Right ventricle myocardium inferior (tissue), 1 donor: Measurements from ENCODE around the gene TMPRSS6. TPM values are rescaled to one million over a fixed set of nuclear protein-coding genes. Genes with fewer than 3 reads are reported as not detected.
"Not testable (repeated sequence)": the region's sequence is repeated elsewhere in the genome, so short reads cannot be mapped to it uniquely, and the experiment has no call there.

ENCODE experiments used
- ATAC-seq: fragments of 200-7000 bp; cut with Tn5 transposase; one replicate; pipeline ENCODE4 v1.9.1; 2020; ENCODE audit warnings: mild to moderate bottlenecking, moderate library complexity
- DNase-seq: peaks from one replicate; pipeline ENCODE4 v3.0.0; 2021; ENCODE audit errors: missing footprints
- intact Hi-C: fragments of 100-400 bp; cut with DNase I; formaldehyde crosslinking; loops from one replicate; pipeline ENCODE4 v1.11.0; 2022
- total RNA-seq: library from RNA; stranded (reverse); fragmentation: NEBNext Ultra II Directional; extraction: Animal tissue kit (Norgen Biotek cat#: 25700); gene quantifications from one replicate; pipeline ENCODE4 v1.2.1, GENCODE V29; 2021
- donor health status: DM: no; HTN: yes; CAD: no; lungs with severe emphysema.

The TMPRSS6 gene
- total RNA-seq, 1 donor from 2014 or later, result not detected

DNA sequence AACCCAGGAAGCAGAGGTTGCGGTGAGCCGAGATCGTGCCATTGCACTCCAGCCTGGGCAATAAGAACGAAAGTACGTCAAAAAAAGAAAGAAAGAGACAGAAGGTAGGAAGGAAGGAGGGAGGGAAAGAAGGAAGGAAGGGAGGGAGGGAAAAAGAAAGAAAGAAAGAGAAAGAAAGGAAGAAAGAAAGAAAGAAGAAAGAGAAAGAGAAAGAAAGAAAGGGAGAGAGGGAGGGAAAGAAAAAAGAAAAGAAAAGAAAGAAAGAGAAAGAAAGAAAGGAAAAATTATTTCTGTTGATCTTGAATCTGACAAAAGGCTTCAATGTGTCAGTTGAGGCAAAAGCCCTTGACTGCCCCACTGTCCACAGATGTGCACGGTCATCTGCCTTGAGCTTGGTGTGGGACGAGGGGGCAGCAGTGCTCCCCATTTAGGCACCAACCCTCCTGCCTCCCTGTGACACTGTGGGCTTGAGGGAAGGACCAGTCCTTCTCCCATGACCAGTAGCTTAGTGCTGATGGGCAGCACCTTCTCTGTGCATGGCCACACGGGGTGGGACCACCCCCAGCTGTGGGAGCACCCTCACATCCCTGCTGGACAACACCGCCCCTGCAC lies 33.6 kb downstream of the TMPRSS6 start:
- intact Hi-C loops, result loop anchor here (2.0 to 10.0 kb wide), 2 partner anchors 89 to 123 kb away; no protein-coding TSS in a partner anchor
- ATAC-seq, result no peak
- no peak for DNase-seq

DNA sequence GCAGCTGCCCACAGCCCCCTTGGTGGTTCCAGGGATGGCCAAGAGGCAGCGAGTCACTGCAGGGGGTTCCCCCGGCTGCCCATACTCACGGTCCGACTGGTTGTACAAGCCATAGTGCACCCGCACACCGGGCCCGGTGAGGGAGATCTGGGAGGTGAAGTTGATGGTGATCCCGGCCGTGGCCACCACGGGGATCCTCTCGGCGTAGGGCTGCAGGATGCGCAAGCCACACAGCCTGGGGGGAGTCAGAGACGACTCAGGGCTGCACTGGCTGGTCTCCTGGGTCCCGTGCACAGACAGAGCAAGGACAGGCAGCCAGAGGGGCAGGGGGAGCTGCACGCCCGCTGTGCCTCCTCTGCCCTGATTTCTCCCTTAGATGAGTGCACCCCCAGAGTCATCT lies 34.5 kb downstream of the TMPRSS6 start:
- no peak for DNase-seq
- ATAC-seq, result no peak
- intact Hi-C loops, result loop anchor here (10.0 kb wide), 1 partner anchor 90 kb away; no protein-coding TSS in a partner anchor

DNA sequence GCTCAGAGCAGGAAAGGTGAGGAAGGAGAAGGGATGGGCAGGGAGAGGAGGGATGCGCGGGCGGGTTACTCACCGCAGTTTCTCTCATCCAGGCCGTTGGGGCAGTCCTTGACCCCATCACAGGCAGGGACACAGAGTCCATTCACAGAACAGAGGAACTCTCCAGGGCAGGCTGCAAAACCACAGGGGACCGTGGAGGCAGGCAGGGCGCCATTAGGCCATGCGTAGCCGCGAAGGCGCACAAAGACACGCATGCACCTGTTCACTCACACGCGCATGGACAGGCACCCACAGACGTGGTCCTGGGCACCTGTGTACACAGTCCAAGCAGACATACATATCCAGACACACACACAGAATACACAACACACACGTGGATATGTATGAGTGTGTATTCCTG lies 35.0 kb downstream of the TMPRSS6 start:
- ATAC-seq (peak; percentile 5), DNase-seq (no peak)
- intact Hi-C loops, result loop anchor here (10.0 kb wide), 1 partner anchor 90 kb away; no protein-coding TSS in a partner anchor

DNA sequence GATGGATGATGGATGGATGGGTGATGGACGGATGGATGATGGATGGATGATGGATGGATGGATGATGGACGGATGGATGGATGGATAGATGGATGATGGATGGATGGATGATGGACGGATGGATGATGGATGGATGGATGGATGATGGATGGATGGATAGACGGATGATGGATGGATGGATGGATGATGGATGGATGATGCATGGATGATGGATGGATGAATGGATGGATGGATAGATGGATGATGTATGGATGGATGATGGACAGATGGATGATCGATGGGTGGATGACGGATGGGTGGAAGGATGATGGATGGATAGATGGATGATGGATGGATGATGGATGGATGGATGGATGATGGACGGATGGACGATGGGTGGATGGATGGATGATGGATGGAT lies 36.8 kb downstream of the TMPRSS6 start:
- DNase-seq (no peak), ATAC-seq (no peak)
- intact Hi-C loops, result loop anchor here (10.0 kb wide), 1 partner anchor 92 kb away; no protein-coding TSS in a partner anchor

DNA sequence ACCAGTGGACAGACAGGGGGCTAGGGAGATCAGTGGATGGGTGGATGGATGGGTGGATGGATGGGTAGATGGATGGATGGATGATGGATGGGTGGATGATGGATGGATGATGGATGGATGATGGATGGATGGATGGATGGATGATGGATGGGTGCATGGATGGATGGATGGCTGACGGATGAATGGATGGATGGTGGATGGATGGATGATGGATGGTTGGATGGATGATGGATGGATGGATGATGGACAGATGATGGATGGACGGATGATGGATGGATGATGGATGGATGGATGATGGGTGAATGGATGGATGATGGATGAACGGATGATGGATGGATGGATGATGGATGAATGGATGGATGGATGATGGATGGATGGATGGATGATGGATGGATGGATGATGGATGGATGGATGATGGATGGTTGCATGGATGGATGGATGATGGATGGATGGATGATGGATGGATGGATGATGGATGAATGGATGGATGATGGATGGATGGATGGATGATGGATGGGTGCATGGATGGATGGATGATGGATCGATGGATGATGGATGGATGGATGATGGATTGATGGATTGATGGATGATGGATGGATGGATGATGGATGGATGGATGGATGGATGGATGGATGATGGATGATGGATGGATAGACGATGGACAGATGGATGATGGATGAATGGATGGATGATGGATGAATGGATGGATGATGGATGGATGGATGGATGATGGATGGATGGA lies 37.5 kb downstream of the TMPRSS6 start:
- not testable (repeated sequence) for DNase-seq, ATAC-seq
- intact Hi-C loops, result loop anchor here (10.0 kb wide), 1 partner anchor 93 kb away; no protein-coding TSS in a partner anchor

DNA sequence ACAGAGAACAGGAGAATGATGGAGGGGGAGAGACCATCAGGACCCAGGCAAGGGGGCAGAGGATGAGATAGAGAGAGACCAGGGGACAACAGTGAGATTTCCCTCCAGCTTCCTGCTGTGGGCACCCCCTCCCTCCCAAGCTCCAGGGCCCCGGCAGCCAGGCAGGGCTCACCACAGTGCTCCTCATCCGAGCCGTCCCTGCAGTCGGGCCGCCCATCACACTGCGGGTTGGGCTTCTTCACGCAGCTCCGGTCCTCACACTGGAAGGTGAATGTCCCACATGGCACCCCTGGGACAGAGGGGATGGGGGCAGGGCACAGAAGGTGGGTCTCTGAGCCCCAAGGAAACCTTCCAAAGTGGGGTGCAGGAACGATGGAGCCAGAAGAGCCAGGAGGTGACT lies 38.8 kb downstream of the TMPRSS6 start:
- intact Hi-C loops, result loop anchor here (10.0 kb wide), 1 partner anchor 94 kb away; no protein-coding TSS in a partner anchor
- DNase-seq, result peak; percentile 18
- ATAC-seq, result no peak

DNA sequence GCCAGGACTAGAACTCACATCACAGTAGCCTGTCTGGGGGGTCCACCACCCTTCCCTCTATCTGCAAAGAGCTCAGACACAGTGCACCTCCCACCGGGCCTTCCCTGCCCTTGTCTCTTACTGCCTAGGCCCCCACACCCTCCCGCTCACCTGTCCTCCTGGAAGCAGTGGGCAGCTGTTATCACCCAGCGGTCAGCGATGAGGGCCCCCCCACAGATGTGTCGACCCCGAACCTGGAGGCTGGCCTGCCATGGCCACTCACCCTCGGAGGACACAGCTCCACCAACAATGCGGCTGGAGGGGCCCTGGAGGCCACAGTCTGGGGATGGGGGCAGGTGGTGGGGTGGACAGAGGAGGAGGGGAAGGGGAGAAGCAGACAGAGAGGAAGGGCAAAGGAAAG lies 39.2 kb downstream of the TMPRSS6 start:
- no peak for DNase-seq
- intact Hi-C loops, result loop anchor here (10.0 kb wide), 1 partner anchor 94 kb away; no protein-coding TSS in a partner anchor
- ATAC-seq, result no peak

DNA sequence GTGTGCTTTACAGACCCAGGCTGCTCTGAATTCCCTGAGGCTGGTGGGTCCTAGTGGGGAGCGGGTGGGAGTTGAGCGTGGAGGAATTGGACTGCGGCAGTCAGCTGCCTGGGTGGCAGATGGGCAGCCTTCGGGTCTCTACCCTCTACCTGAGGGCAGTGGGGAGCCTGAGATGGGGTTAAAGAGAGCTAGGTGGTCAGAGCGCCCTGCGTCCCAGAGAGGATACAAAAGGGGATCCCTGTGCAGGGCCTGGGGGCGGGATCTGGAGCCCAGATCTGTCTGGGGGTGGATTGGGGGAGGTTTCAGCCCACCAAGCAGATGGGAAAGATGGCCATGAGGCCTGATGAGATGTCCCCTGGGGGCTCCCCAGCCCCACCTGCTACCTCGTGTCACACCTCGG lies 39.8 kb downstream of the TMPRSS6 start:
- peak; percentile 50 for DNase-seq
- intact Hi-C loops, result loop anchor here (10.0 kb wide), 1 partner anchor 95 kb away; no protein-coding TSS in a partner anchor
- ATAC-seq, result no peak

DNA sequence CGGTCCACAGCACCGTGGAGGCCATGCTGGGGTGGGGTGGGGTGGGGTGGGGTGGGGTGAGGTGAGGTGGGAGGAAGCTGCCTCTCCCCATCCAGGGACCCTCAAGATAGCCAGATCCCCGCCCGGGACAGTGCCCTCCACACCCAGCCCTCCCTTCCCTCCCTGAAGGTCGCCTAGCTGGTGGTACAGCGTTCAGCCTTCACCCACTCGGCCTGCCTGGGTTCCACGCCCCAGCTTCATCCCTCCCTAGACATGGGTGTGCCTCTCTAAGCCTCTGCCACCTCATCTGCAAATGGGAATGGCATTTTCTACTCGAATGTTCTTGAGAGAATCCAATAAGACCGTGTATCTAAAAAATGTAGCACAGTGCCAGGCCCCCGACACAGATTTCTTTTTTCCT lies 40.2 kb downstream of the TMPRSS6 start:
- DNase-seq, result peak; percentile 44
- ATAC-seq, result no peak
- intact Hi-C loops, result no loop called here

DNA sequence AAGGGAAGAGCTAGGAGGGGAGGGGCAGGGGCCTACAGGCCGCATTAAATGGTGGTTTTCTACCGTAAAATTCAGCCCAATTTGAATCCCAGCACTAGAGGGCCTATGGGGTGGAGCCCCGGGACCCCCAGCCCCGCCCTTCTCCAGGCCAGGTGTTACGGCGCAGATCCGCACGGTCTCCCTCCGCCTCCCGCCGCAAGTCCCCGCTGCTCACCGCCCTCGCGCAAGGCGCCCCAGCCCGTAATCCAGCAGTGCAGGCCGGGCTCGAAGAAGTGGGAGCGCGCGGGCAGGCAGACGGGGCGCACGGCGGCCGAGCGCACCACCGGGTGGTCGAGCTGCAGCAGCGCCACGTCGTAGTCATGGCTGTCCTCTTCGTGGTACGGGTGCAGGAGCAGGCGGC lies 40.7 kb downstream of the TMPRSS6 start:
- intact Hi-C loops, result no loop called here
- no peak for DNase-seq
- no peak for ATAC-seq

DNA sequence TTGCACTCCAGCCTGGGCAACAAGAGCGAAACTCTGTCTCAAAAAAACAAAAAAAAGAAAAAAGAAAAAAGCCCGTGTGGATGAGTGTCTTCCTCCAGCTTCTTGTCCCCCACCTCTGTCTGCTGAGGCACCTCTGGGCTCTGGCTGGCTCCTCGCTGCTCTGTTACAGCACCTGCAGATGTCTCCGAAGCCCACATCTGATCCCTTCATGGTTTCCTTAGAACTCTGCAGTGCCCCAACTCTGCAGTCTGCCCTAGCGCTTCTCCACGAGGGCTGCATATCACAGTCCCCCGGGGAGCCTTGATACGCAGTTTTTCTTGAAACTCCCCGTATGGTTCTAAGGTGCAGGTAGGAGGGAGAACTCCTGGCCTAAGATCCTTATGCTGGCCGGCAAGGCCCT lies 42.1 kb downstream of the TMPRSS6 start:
- no peak for ATAC-seq
- intact Hi-C loops, result no loop called here
- DNase-seq, result no peak

DNA sequence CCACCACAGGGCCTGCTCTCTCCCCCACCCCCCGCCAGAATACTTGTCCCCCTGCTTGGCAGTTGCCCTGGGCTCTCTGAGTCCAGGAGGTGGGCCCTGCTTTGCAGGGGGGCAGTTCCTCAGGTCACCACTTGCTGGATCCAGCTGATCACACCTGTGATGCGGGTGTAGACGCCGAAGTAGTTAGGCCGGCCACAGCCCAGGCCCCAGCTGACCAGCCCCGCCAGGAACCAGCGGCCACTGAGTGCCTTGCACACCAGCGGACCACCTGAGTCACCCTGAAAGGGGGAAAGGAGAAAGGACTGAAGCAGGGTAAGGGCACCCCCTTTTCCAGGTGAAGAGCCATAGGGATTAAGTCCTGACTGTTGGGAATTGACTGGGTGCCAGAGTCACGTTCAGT lies 43.6 kb downstream of the TMPRSS6 start:
- ATAC-seq (no peak), DNase-seq (peak; percentile 3)
- intact Hi-C loops, result no loop called here

DNA sequence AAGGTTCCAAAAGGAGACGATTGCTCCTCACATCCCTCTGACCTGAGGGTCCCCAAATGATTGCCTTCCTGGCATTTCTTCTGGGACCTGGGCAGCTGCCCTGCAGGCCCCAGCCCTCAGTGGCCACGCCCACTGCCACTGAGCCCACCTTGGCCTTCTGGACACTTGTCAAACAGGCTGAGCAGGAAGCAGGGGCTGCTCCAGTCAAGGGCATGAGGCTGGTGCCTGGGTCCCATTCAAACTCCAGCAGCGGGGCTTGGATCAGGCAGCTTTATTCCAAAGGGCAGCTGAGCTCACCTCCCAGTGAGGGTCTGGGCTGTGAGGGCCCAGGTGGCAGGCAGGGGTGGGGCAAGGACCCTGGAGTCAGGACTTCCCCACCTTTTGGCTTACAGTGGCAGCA lies 44.3 kb downstream of the TMPRSS6 start:
- ATAC-seq (no peak), DNase-seq (no peak)
- intact Hi-C loops, result no loop called here

DNA sequence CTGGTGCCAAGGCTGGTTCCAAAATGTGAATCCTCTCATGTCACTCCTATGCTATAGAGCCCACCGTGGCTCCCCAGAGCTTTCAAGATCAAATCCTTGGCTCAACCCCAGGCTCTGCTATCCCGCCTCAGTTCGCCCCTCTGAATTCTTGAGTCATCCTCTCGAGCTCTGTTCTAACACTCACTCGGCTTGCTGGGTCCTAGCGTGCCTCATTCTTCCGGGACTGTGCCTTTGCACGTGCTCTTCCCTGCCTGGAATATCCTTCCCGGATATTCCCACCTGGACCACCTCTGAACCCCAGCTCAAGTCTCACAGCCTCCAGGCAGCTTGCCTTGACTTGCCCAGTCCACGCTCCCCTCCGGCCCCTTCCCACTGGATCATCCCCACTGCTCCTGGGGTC lies 45.0 kb downstream of the TMPRSS6 start:
- intact Hi-C loops, result no loop called here
- ATAC-seq, result no peak
- no peak for DNase-seq

DNA sequence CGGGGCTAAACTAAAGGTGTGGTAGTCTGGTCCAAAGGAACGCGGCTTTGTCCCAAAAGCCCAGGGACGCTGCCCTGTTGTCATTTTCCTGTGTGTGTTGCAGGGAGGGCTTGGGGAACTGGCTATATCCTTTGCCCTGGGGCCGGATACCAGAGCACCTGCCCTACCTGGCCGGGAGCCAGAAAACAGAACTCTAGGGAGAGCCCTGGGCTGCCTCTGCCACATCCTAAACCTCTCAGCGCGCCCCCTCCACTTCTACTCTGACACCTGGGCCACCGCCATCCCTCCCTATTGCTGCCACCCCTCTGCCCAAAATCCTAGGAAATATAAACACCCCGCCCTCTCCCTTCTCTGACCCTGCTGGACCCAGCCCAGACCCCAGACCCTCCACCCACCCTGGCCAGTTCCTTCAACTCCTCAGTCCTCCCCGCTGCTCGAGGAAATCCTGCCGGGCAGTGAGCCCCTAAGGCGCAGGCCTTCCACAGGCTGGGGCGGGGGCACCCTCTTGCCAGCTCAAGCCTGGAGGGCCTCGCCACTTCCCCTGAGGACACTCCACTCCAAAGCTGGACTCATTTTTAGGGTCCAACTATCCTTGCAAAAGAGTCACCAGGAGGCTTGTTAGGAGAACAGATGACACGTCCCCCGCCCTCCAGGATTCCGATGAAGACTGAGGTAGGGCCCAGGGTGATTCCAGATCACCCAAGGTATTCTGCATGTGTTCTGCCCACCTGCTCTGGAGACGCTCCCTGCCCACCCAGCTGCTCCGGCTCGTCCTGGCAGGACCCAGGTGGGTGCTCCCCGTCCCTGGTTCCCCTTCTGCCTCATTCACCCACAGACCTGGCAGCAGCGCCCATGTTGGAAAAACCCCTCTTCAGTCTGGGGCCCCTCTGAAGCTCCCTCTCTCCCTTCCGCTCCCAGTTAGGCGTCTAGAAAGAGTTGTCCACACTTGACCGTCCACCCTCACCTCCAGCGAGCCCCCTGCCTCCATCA lies 45.8 kb downstream of the TMPRSS6 start:
- ATAC-seq, result no peak
- peak; percentile 61 for DNase-seq
- intact Hi-C loops, result no loop called here

DNA sequence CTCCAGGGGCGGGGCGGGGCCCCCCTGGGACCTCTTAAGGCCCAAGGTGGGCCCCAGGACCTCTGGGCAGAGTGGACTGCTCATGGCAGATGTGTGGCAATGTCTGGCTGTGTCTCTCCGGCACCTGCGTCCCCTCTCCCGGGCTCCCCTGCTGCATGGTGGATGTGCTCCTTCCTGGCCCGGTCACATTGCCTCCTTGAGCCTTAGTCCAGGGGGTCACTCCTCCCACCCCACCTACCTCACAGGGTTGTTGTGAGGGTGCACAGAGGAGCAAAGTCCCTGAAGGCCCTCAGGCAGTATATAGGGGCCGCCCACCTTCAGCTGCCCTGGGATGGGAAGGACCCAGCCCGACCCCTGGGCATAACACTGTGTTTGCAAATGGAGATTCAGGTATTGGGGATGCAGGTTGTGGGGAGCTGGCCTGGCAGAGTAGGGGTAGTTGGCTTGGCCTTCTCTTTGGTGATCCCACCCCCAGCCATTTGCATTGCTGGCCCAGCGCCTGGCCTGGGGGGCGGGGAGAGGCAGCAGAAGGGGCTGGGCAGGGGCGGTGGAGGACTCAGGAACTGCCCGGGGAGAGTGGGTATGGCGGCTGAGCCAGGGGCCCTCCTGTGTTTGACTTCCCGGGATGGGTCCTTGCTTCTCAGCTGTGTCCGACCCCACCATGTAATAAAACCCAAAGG lies 46.7 kb downstream of the TMPRSS6 start:
- intact Hi-C loops, result no loop called here
- DNase-seq, result peak; percentile 46
- no peak for ATAC-seq

DNA sequence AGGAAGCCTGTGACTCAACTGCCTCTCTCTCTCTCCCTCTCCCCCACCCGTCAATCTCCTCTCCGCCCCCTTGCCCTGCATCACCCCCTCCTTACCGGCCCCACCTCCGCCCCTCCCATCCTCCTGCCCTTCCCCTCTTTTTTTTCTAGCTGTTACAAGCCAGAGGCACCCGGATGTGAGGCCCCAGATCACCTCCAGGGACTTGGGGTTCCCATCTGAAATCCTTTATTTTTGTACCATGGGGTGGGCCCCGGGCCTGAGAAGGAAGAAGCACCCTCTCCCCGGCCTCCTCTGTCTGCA lies 47.2 kb downstream of the TMPRSS6 start:
- no peak for ATAC-seq
- peak; percentile 11 for DNase-seq
- intact Hi-C loops, result no loop called here

DNA sequence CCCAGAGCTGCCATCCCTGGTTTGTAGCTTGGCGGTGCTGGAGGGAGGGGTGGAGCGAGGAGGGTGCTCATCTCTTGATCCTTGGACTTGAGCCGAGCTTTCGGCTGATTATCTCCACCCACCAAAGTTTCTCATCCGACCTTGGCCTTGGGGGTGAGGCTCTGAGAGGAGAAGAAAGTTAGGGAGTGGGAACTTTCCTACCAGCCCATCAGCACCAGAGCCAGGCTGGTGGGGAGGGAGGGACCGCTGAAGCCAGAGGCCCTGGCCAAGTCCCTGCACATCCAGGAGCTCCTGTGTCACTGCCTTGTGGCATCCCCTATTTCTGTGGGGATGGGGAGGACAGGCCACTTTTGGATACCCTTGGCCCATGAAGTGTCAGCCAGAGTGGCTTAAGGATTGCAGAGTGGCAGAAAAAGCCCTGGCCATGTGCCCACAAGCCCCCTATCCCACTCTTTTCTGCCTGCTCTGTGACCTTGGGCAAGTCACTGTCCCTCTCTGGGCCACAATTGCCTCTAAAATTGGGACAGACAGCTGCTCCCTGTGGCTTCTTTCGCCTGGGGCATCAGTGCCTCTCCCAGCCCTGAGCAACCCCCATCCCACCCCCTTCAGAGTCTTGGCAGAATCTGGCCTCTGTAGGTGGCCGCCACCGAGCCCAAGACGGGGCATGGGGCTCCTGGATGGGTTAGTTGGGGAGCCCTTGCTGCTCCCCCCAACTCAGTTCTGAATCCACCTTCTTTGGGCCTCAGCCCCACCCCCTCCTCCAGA lies 47.7 kb downstream of the TMPRSS6 start:
- no peak for ATAC-seq
- intact Hi-C loops, result no loop called here
- peak; percentile 43 for DNase-seq
